Prostate gland (tissue), 2 donors: Measurements from ENCODE around the gene RNF144A.

Experiments used
- POLR2A ChIP-seq: fragments of 450-650 bp; IDR thresholded peaks from one replicate; pipeline ENCODE4 v1.6.1; 2016; ENCODE audit warnings: antibody characterized with exemption, mild to moderate bottlenecking
- POLR2AphosphoS5 ChIP-seq: sonication (generic); formaldehyde crosslinking; IDR thresholded peaks from one replicate; pipeline ENCODE4 v1.6.1; 2017; ENCODE audit warnings: antibody characterized with exemption
- TF ChIP-seq, protein P1 (sequence below), 4 experiments: fragments of 200-600 bp in 2 of 4; fragments of 450-650 bp in 2 of 4; sonication (generic) in 2 of 4; IDR thresholded peaks; 1 replicate in 3 of 4; 2 replicates in 1 of 4; pipeline ENCODE4 v1.5.1; 2016 to 2019; ENCODE audit warnings: antibody characterized with exemption in 4 of 4, mild to moderate bottlenecking in 2 of 4, moderate library complexity in 2 of 4

DNA sequence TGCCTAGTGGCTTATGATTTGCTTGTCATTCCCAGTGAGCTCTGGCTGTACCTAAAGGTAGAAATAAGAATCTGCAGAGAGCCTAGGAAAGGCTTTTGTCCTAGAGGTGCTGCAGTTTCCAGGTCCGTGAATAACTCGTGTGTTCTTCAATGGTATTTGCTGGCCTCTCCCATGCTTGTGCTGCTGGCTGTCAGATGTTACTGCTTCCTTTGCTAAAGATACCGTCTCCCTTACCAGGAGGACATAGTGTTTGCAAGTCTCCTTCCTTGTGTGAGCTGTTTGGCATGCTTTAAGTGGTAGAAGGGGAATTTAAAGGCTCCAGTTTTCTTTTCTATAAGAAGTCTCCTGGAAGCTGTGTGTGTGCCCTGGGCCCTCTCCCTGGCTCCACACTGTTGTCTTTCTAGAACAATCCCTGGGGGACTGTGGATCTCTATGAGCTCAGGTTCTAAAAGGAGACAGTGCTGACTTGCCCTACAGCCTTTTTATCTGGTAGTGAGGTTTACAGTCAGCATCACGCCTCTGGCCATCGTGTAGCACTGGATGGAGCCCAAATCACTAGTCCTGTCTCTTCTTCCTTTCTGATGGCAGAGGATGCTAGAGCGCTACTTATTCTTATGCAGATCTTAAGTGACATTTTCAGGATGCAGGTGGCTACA, 65.8 kb downstream of the RNF144A start:
- TF ChIP-seq, protein P1, sequence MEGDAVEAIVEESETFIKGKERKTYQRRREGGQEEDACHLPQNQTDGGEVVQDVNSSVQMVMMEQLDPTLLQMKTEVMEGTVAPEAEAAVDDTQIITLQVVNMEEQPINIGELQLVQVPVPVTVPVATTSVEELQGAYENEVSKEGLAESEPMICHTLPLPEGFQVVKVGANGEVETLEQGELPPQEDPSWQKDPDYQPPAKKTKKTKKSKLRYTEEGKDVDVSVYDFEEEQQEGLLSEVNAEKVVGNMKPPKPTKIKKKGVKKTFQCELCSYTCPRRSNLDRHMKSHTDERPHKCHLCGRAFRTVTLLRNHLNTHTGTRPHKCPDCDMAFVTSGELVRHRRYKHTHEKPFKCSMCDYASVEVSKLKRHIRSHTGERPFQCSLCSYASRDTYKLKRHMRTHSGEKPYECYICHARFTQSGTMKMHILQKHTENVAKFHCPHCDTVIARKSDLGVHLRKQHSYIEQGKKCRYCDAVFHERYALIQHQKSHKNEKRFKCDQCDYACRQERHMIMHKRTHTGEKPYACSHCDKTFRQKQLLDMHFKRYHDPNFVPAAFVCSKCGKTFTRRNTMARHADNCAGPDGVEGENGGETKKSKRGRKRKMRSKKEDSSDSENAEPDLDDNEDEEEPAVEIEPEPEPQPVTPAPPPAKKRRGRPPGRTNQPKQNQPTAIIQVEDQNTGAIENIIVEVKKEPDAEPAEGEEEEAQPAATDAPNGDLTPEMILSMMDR (IDR thresholded peaks at IDR 0.05): no peak
- TF ChIP-seq POLR2A: no peak
- no peak for TF ChIP-seq POLR2AphosphoS5
